ENCODE data around the gene NECAB2. TPM values are rescaled to one million over a fixed set of nuclear protein-coding genes. Genes with fewer than 3 reads are reported as not detected.
"Not testable (repeated sequence)": the region's sequence is repeated elsewhere in the genome, so short reads cannot be mapped to it uniquely, and the experiment has no call there.

The NECAB2 gene
- total RNA-seq, 1 donor from 2014 or later = 0.84 TPM

- intact Hi-C loops (cut with micrococcal nuclease) = no loop called here
- DNase-seq (no peak), ATAC-seq (no peak)
These were observed 18.9 kb upstream of the NECAB2 start for GRCh38 chr16:83948914-83949723.

GRCh38 chr16:83949724-83950001 is 18.4 kb upstream of the NECAB2 start:
- intact Hi-C loops (cut with micrococcal nuclease) = no loop called here

GRCh38 chr16:83950862-83951399 is 17.1 kb upstream of the NECAB2 start:
- peak; percentile 25 for DNase-seq
- intact Hi-C loops (cut with micrococcal nuclease); ATAC-seq: not testable (repeated sequence)

More at GRCh38 chr16:83949724-83950001, 18.4 kb upstream of the NECAB2 start:
- ATAC-seq (no peak), DNase-seq (no peak)

- ATAC-seq = no peak
- intact Hi-C loops (cut with micrococcal nuclease) = no loop called here
These were observed 16.5 kb upstream of the NECAB2 start for GRCh38 chr16:83951544-83951943.

GRCh38 chr16:83952587-83952939 is 15.5 kb upstream of the NECAB2 start:
- intact Hi-C loops (cut with micrococcal nuclease) = no loop called here
- no peak for ATAC-seq
- DNase-seq = no peak

More at GRCh38 chr16:83951544-83951943, 16.5 kb upstream of the NECAB2 start:
- DNase-seq = no peak

GRCh38 chr16:83952940-83953795 is 14.9 kb upstream of the NECAB2 start, which contains the start of gene OSGIN1:
OSGIN1 (plus strand) TSS chr16:83953240; CDS start chr16:83957672, 4,432 bp downstream.
- DNase-seq = peak; percentile 97
- ATAC-seq = peak; percentile 92
- intact Hi-C loops (cut with micrococcal nuclease) = no loop called here

GRCh38 chr16:83953796-83954576 is 14.1 kb upstream of the NECAB2 start:
- intact Hi-C loops (cut with micrococcal nuclease) = no loop called here
- peak; percentile 8 for ATAC-seq
- DNase-seq = no peak

- ATAC-seq = peak; percentile 23
- intact Hi-C loops (cut with micrococcal nuclease) = no loop called here
- no peak for DNase-seq
These were observed 13.4 kb upstream of the NECAB2 start for GRCh38 chr16:83954577-83955016.

GRCh38 chr16:83955218-83956130 is 12.6 kb upstream of the NECAB2 start:
- intact Hi-C loops (cut with micrococcal nuclease) = no loop called here
- ATAC-seq (no peak), DNase-seq (no peak)

GRCh38 chr16:83956336-83957289 is 11.4 kb upstream of the NECAB2 start:
- intact Hi-C loops (cut with micrococcal nuclease) = no loop called here
- DNase-seq (peak; percentile 90), ATAC-seq (peak; percentile 14)

- intact Hi-C loops (cut with micrococcal nuclease) = no loop called here
- ATAC-seq (no peak), DNase-seq (no peak)
These were observed 10.7 kb upstream of the NECAB2 start for GRCh38 chr16:83957296-83957855.

- intact Hi-C loops (cut with micrococcal nuclease) = no loop called here
- DNase-seq (no peak), ATAC-seq (no peak)
These were observed 9.8 kb upstream of the NECAB2 start for GRCh38 chr16:83958137-83958845.

- no peak for DNase-seq
- intact Hi-C loops (cut with micrococcal nuclease) = no loop called here
- peak; percentile 15 for ATAC-seq
These were observed 9.0 kb upstream of the NECAB2 start for GRCh38 chr16:83958846-83959565.

GRCh38 chr16:83959656-83960434 is 8.2 kb upstream of the NECAB2 start:
- DNase-seq = peak; percentile 64
- intact Hi-C loops (cut with micrococcal nuclease) = no loop called here
- ATAC-seq = peak; percentile 42

Measured in left ventricle myocardium superior (tissue), 1 donor.